Stimulated activated naive B cell treated with anti-CD40 and anti-IgM and Interleukin-4, amounts not matched to agents 10 μg/mL and 1 μg/mL and 100 μg/mL, for 72 hours (primary cell): ENCODE data around the gene HEXD.
A peak's percentile ranks its signal among the peaks of the same experiment; 100 is the strongest.

ENCODE experiments used
- ATAC-seq, 2 donors: fragments of 150-1000 bp; cut with Tn5 transposase; replicated peaks; 2 replicates each; pipeline ENCODE4 v1.10.0; 2021; ENCODE audit warnings: moderate library complexity in 1 of 2
- DNase-seq: peaks from one replicate; pipeline ENCODE4 v3.0.0; 2021
- H3K27ac Mint-ChIP-seq: one replicate; pipeline ENCODE4 v1.8.0; 2022; ENCODE audit warnings: mild to moderate bottlenecking, mixed read lengths
- H3K27me3 Mint-ChIP-seq, 2 donors: one replicate each; pipeline ENCODE4 v1.8.0; 2022; ENCODE audit warnings: mixed read lengths in 2 of 2
- H3K36me3 Mint-ChIP-seq, 2 donors: one replicate each; pipeline ENCODE4 v1.8.0; 2022; ENCODE audit warnings: mixed read lengths in 2 of 2, mild to moderate bottlenecking in 1 of 2
- H3K4me1 Mint-ChIP-seq, 2 donors: one replicate each; pipeline ENCODE4 v1.8.0; 2022; ENCODE audit warnings: mixed read lengths in 2 of 2, mild to moderate bottlenecking in 1 of 2
- H3K4me3 Mint-ChIP-seq, 2 donors: one replicate each; pipeline ENCODE4 v1.8.0; 2022; ENCODE audit warnings: mild to moderate bottlenecking in 2 of 2, mixed read lengths in 2 of 2, moderate library complexity in 1 of 2
- H3K9me3 Mint-ChIP-seq, 2 donors: one replicate each; pipeline ENCODE4 v1.8.0; 2022; ENCODE audit warnings: mixed read lengths in 2 of 2, mild to moderate bottlenecking in 1 of 2

The HEXD gene

GRCh38 chr17:82432017-82432416 lies 13.9 kb downstream of the HEXD start:
- no peak for ATAC-seq
- H3K4me3 Mint-ChIP-seq, result no peak overlapping the region
- no peaks in the 10 kb centered on the region for H3K9me3 Mint-ChIP-seq
- peaks cover 26 to 28% of the 10 kb centered on the region in 2 donors for H3K36me3 Mint-ChIP-seq
- no peak overlapping the region for H3K27ac Mint-ChIP-seq
- H3K4me1 Mint-ChIP-seq, result peaks cover 23 to 39% of the 10 kb centered on the region in 2 donors
- H3K27me3 Mint-ChIP-seq, result no peaks in the 10 kb centered on the region
- DNase-seq, result no peak

- Mint-ChIP-seq H3K36me3 (peaks cover 28 to 32% of the 10 kb centered on the region in 2 donors), H3K27ac (peak overlapping the region; percentile 37), H3K4me3 (peak overlapping the region in 1 of 2 donors; percentile 8), H3K9me3 (no peaks in the 10 kb centered on the region), H3K27me3 (no peaks in the 10 kb centered on the region), H3K4me1 (peaks cover 19 to 42% of the 10 kb centered on the region in 2 donors)
- ATAC-seq (no peak), DNase-seq (no peak)
These were observed 15.5 kb downstream of the HEXD start for GRCh38 chr17:82433560-82434215.

- Mint-ChIP-seq H3K27me3 (no peaks in the 10 kb centered on the region), H3K4me3 (peak overlapping the region in 1 of 2 donors; percentile 48), H3K9me3 (no peaks in the 10 kb centered on the region), H3K27ac (peak overlapping the region; percentile 51), H3K4me1 (peaks cover 18 to 46% of the 10 kb centered on the region in 2 donors), H3K36me3 (peaks cover 28 to 32% of the 10 kb centered on the region in 2 donors)
- DNase-seq (no peak), ATAC-seq (peak; percentile 78 to 91)
These were observed 16.0 kb downstream of the HEXD start for GRCh38 chr17:82434216-82434565.

GRCh38 chr17:82435103-82435502 lies 17.0 kb downstream of the HEXD start:
- peaks cover 20 to 24% of the 10 kb centered on the region in 2 donors for H3K36me3 Mint-ChIP-seq
- DNase-seq (no peak), ATAC-seq (no peak)
- H3K27ac Mint-ChIP-seq, result peak overlapping the region; percentile 14
- no peaks in the 10 kb centered on the region for H3K27me3 Mint-ChIP-seq
- no peaks in the 10 kb centered on the region for H3K9me3 Mint-ChIP-seq
- peaks cover 11 to 46% of the 10 kb centered on the region in 2 donors for H3K4me1 Mint-ChIP-seq
- no peak overlapping the region for H3K4me3 Mint-ChIP-seq

GRCh38 chr17:82435601-82436583 lies 17.7 kb downstream of the HEXD start:
- H3K4me3 Mint-ChIP-seq, result no peak overlapping the region
- H3K4me1 Mint-ChIP-seq, result peaks cover 17 to 51% of the 10 kb centered on the region in 2 donors
- H3K9me3 Mint-ChIP-seq, result no peaks in the 10 kb centered on the region
- ATAC-seq (no peak), DNase-seq (no peak)
- peaks cover 20 to 29% of the 10 kb centered on the region in 2 donors for H3K36me3 Mint-ChIP-seq
- H3K27ac Mint-ChIP-seq, result no peak overlapping the region
- H3K27me3 Mint-ChIP-seq, result no peaks in the 10 kb centered on the region

GRCh38 chr17:82436601-82437324 lies 18.6 kb downstream of the HEXD start:
- ATAC-seq, result no peak
- peaks cover 23 to 60% of the 10 kb centered on the region in 2 donors for H3K4me1 Mint-ChIP-seq

GRCh38 chr17:82437325-82437668 lies 19.1 kb downstream of the HEXD start:
- no peak for DNase-seq
- no peaks in the 10 kb centered on the region for H3K9me3 Mint-ChIP-seq
- peak overlapping the region; percentile 71 for H3K27ac Mint-ChIP-seq

More at GRCh38 chr17:82436601-82437324, 18.6 kb downstream of the HEXD start:
- Mint-ChIP-seq H3K36me3 (peaks cover 15 to 25% of the 10 kb centered on the region in 2 donors), H3K4me3 (no peak overlapping the region), H3K9me3 (no peaks in the 10 kb centered on the region), H3K27me3 (no peaks in the 10 kb centered on the region), H3K27ac (peak overlapping the region; percentile 47)
- DNase-seq, result no peak

GRCh38 chr17:82438401-82439193 lies 20.4 kb downstream of the HEXD start:
- Mint-ChIP-seq H3K4me3 (no peak overlapping the region), H3K27me3 (no peaks in the 10 kb centered on the region), H3K4me1 (peaks cover 31 to 74% of the 10 kb centered on the region in 2 donors), H3K9me3 (no peaks in the 10 kb centered on the region), H3K27ac (peak overlapping the region; percentile 51), H3K36me3 (peaks cover 24 to 33% of the 10 kb centered on the region in 2 donors)
- DNase-seq (no peak), ATAC-seq (no peak)

More at GRCh38 chr17:82437325-82437668, 19.1 kb downstream of the HEXD start:
- no peak for ATAC-seq
- Mint-ChIP-seq H3K4me3 (no peak overlapping the region), H3K4me1 (peaks cover 25 to 65% of the 10 kb centered on the region in 2 donors), H3K36me3 (peaks cover 17 to 26% of the 10 kb centered on the region in 2 donors), H3K27me3 (no peaks in the 10 kb centered on the region)

GRCh38 chr17:82439194-82439828 lies 21.2 kb downstream of the HEXD start:
- H3K9me3 Mint-ChIP-seq, result no peaks in the 10 kb centered on the region
- ATAC-seq, result no peak

GRCh38 chr17:82439829-82440365 lies 21.8 kb downstream of the HEXD start:
- Mint-ChIP-seq H3K9me3 (no peaks in the 10 kb centered on the region), H3K4me1 (peaks cover 28 to 61% of the 10 kb centered on the region in 2 donors), H3K4me3 (peak overlapping the region in 1 of 2 donors; percentile 68), H3K36me3 (peaks cover 20 to 28% of the 10 kb centered on the region in 2 donors), H3K27me3 (no peaks in the 10 kb centered on the region), H3K27ac (peak overlapping the region; percentile 69)
- DNase-seq (no peak), ATAC-seq (peak in 1 of 2 donors; percentile 6)

More at GRCh38 chr17:82439194-82439828, 21.2 kb downstream of the HEXD start:
- no peak for DNase-seq
- no peak overlapping the region for H3K4me3 Mint-ChIP-seq
- H3K27ac Mint-ChIP-seq, result peak overlapping the region; percentile 69
- peaks cover 20 to 29% of the 10 kb centered on the region in 2 donors for H3K36me3 Mint-ChIP-seq
- no peaks in the 10 kb centered on the region for H3K27me3 Mint-ChIP-seq
- peaks cover 29 to 67% of the 10 kb centered on the region in 2 donors for H3K4me1 Mint-ChIP-seq

GRCh38 chr17:82440469-82440981 lies 22.4 kb downstream of the HEXD start:
- peak; percentile 39 to 53 for ATAC-seq
- Mint-ChIP-seq H3K4me1 (peaks cover 24 to 57% of the 10 kb centered on the region in 2 donors), H3K27ac (peak overlapping the region; percentile 93), H3K36me3 (peaks cover 22 to 28% of the 10 kb centered on the region in 2 donors), H3K4me3 (peak overlapping the region; percentile 55 to 68), H3K9me3 (no peaks in the 10 kb centered on the region), H3K27me3 (no peaks in the 10 kb centered on the region)
- no peak for DNase-seq

GRCh38 chr17:82440991-82441627 lies 23.0 kb downstream of the HEXD start:
- DNase-seq, result no peak
- H3K4me3 Mint-ChIP-seq, result peak overlapping the region; percentile 55 to 68
- H3K27me3 Mint-ChIP-seq, result no peaks in the 10 kb centered on the region
- peak overlapping the region; percentile 93 for H3K27ac Mint-ChIP-seq
- peaks cover 30 to 61% of the 10 kb centered on the region in 2 donors for H3K4me1 Mint-ChIP-seq
- H3K9me3 Mint-ChIP-seq, result no peaks in the 10 kb centered on the region
- peak in 1 of 2 donors; percentile 4 for ATAC-seq
- H3K36me3 Mint-ChIP-seq, result peaks cover 27 to 34% of the 10 kb centered on the region in 2 donors
